Measurements from ENCODE around the gene TEX261.

DNA sequence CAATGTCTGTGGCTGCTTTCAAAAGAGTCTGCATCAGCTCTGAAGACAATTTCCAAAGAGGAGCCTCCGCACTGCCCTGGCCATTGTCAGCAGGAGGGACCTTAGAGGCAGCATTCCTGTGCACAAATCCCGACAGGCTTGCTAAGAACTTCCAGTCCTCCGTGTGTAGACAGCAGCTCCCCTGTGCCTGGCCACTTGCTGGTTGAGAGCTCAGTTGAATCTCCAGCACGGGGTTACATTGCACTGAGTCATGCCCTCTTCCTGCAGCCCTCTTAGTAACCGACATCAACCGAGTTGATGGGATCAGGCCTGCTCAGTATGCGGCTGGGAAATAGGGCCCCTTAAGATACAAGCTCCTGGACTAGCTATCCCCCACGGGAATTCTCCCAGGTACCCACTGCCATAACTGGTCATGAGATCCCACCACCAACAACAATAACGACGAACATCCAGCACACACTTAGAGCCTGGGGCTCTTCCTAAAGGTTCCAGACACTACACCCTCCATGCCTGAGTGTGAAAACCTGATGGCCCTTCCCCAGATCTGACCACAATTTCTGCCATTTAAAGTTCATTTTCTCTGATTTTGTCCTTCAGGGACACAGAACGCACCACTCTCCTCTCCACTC, 47.0 kb downstream of the TEX261 start:
- TF ChIP-seq, protein P1, sequence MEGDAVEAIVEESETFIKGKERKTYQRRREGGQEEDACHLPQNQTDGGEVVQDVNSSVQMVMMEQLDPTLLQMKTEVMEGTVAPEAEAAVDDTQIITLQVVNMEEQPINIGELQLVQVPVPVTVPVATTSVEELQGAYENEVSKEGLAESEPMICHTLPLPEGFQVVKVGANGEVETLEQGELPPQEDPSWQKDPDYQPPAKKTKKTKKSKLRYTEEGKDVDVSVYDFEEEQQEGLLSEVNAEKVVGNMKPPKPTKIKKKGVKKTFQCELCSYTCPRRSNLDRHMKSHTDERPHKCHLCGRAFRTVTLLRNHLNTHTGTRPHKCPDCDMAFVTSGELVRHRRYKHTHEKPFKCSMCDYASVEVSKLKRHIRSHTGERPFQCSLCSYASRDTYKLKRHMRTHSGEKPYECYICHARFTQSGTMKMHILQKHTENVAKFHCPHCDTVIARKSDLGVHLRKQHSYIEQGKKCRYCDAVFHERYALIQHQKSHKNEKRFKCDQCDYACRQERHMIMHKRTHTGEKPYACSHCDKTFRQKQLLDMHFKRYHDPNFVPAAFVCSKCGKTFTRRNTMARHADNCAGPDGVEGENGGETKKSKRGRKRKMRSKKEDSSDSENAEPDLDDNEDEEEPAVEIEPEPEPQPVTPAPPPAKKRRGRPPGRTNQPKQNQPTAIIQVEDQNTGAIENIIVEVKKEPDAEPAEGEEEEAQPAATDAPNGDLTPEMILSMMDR (IDR thresholded peaks at IDR 0.05) = no peak
- TF ChIP-seq POLR2A (IDR thresholded peaks at IDR 0.05) = no peak
